SK-N-SH treated with all-trans-retinoic acid at 6 μM for 48 hours (cell line): ENCODE data around the gene AUNIP.

Source experiments
- CSDC2 ChIP-seq: fragments of 250-450 bp; sonication (Bioruptor Pico); IDR thresholded peaks from 2 replicates; pipeline ENCODE4 v1.5.0; 2020; ENCODE audit warnings: mild to moderate bottlenecking, moderate library complexity
- ISL1 ChIP-seq: fragments of 250-450 bp; sonication (Bioruptor Pico); IDR thresholded peaks from 2 replicates; pipeline ENCODE4 v2.1.2; 2022; ENCODE audit warnings: mild to moderate bottlenecking, moderate library complexity
- TSHZ2 ChIP-seq: fragments of 250-450 bp; sonication (Bioruptor Pico); IDR thresholded peaks from 2 replicates; pipeline ENCODE4 v1.5.0; 2020; ENCODE audit warnings: mild to moderate bottlenecking, moderate library complexity
- ZFP30 ChIP-seq: fragments of 450-650 bp; formaldehyde crosslinking; IDR thresholded peaks from 2 replicates; pipeline ENCODE4 v1.5.0; 2022; ENCODE audit warnings: mild to moderate bottlenecking, moderate library complexity

- TF ChIP-seq ISL1 (CRISPR knock-in tag) (no peak), TSHZ2 (CRISPR knock-in tag) (no peak), ZFP30 (no peak), CSDC2 (CRISPR knock-in tag) (no peak)
These were observed 32.3 kb upstream of the AUNIP start for GRCh38 chr1:25891606-25892005.
